SK-N-SH treated with all-trans-retinoic acid at 6 μM for 48 hours (cell line): Measurements from ENCODE around the gene ADARB2.

Source experiments
- ATAC-seq: fragments of 200-7000 bp; cut with Tn5 transposase; 3 replicates; pipeline ENCODE4 v1.9.1; 2020; ENCODE audit warnings: mild to moderate bottlenecking, moderate library complexity
- ARNTL ChIP-seq: fragments of 450-650 bp; formaldehyde crosslinking; IDR thresholded peaks from 2 replicates; pipeline ENCODE4 v1.5.0; 2020; ENCODE audit warnings: low read depth, mild to moderate bottlenecking, moderate library complexity, borderline replicate concordance
- CREB5 ChIP-seq: fragments of 250-450 bp; sonication (Bioruptor Pico); IDR thresholded peaks from 2 replicates; pipeline ENCODE4 v1.5.1; 2020; ENCODE audit warnings: low read depth, mild to moderate bottlenecking, moderate library complexity
- CSDC2 ChIP-seq: fragments of 250-450 bp; sonication (Bioruptor Pico); IDR thresholded peaks from 2 replicates; pipeline ENCODE4 v1.5.0; 2020; ENCODE audit warnings: mild to moderate bottlenecking, moderate library complexity
- CSRNP3 ChIP-seq: fragments of 250-450 bp; sonication (Bioruptor Pico); IDR thresholded peaks from 2 replicates; pipeline ENCODE4 v1.5.1; 2021; ENCODE audit warnings: mild to moderate bottlenecking, moderate library complexity
- ESRRG ChIP-seq: fragments of 250-450 bp; sonication (Bioruptor Pico); IDR thresholded peaks from 2 replicates; pipeline ENCODE4 v1.6.1; 2021; ENCODE audit warnings: mild to moderate bottlenecking
- GLIS3 ChIP-seq: fragments of 250-450 bp; sonication (Bioruptor Pico); IDR thresholded peaks from 2 replicates; pipeline ENCODE4 v1.5.0; 2020; ENCODE audit warnings: mild to moderate bottlenecking, moderate library complexity
- ISL1 ChIP-seq: fragments of 250-450 bp; sonication (Bioruptor Pico); IDR thresholded peaks from 2 replicates; pipeline ENCODE4 v2.1.2; 2022; ENCODE audit warnings: mild to moderate bottlenecking, moderate library complexity
- OSR1 ChIP-seq: fragments of 250-450 bp; sonication (Bioruptor Pico); IDR thresholded peaks from 2 replicates; pipeline ENCODE4 v1.8.0; 2022; ENCODE audit warnings: moderate library complexity, mild to moderate bottlenecking, inconsistent platforms
- PATZ1 ChIP-seq: fragments of 250-450 bp; sonication (Bioruptor Pico); IDR thresholded peaks from 2 replicates; pipeline ENCODE4 v1.8.0; 2020; ENCODE audit warnings: mild to moderate bottlenecking, moderate library complexity, borderline replicate concordance
- PPARA ChIP-seq: fragments of 250-450 bp; sonication (Bioruptor Pico); IDR thresholded peaks from 2 replicates; pipeline ENCODE4 v1.5.0; 2020; ENCODE audit warnings: mild to moderate bottlenecking, borderline replicate concordance
- RARB ChIP-seq: fragments of 250-450 bp; sonication (Bioruptor Pico); IDR thresholded peaks from 2 replicates; pipeline ENCODE4 v1.8.0; 2021; ENCODE audit warnings: mild to moderate bottlenecking, moderate library complexity
- SNAI2 ChIP-seq: fragments of 250-450 bp; sonication (Bioruptor Pico); IDR thresholded peaks from 2 replicates; pipeline ENCODE4 v1.5.0; 2020; ENCODE audit warnings: mild to moderate bottlenecking, moderate library complexity
- TCF4 ChIP-seq: fragments of 250-450 bp; sonication (Bioruptor Pico); IDR thresholded peaks from 2 replicates; pipeline ENCODE4 v1.8.0; 2021; ENCODE audit warnings: mild to moderate bottlenecking, moderate library complexity, borderline replicate concordance
- TOX ChIP-seq: fragments of 250-450 bp; sonication (Bioruptor Pico); IDR thresholded peaks from 2 replicates; pipeline ENCODE4 v1.8.0; 2021; ENCODE audit warnings: mild to moderate bottlenecking, moderate library complexity, borderline replicate concordance
- ZC3H10 ChIP-seq: fragments of 250-450 bp; sonication (Bioruptor Pico); IDR thresholded peaks from 2 replicates; pipeline ENCODE4 v1.5.1; 2021; ENCODE audit warnings: mild to moderate bottlenecking, moderate library complexity
- ZFP3 ChIP-seq: fragments of 250-450 bp; sonication (Bioruptor Pico); IDR thresholded peaks from 2 replicates; pipeline ENCODE4 v1.5.0; 2020; ENCODE audit warnings: mild to moderate bottlenecking, moderate library complexity
- ZFP30 ChIP-seq: fragments of 450-650 bp; formaldehyde crosslinking; IDR thresholded peaks from 2 replicates; pipeline ENCODE4 v1.5.0; 2022; ENCODE audit warnings: mild to moderate bottlenecking, moderate library complexity
- ZNF565 ChIP-seq: fragments of 450-650 bp; formaldehyde crosslinking; conservative IDR thresholded peaks from 2 replicates; pipeline ENCODE4 v1.5.0; 2020; ENCODE audit warnings: low read depth, mild to moderate bottlenecking, moderate library complexity
- ZNF70 ChIP-seq: fragments of 450-650 bp; formaldehyde crosslinking; IDR thresholded peaks from 2 replicates; pipeline ENCODE4 v1.5.0; 2020; ENCODE audit warnings: mild to moderate bottlenecking, moderate library complexity
- ZNF8 ChIP-seq: fragments of 450-650 bp; formaldehyde crosslinking; IDR thresholded peaks from 2 replicates; pipeline ENCODE4 v1.5.0; 2020; ENCODE audit warnings: mild to moderate bottlenecking, moderate library complexity

Gene ADARB2

GRCh38 chr10:1284076-1284475 lies 453.2 kb downstream of the ADARB2 start:
- ATAC-seq, result no peak
- no peak for TF ChIP-seq CSDC2 (CRISPR knock-in tag)
- no peak for TF ChIP-seq ZNF70 (CRISPR knock-in tag)
- TF ChIP-seq RARB, result no peak
- no peak for TF ChIP-seq ZNF565 (CRISPR knock-in tag)
- no peak for TF ChIP-seq CREB5 (CRISPR knock-in tag)
- no peak for TF ChIP-seq CSRNP3 (CRISPR knock-in tag)
- no peak for TF ChIP-seq GLIS3 (CRISPR knock-in tag)
- no peak for TF ChIP-seq ESRRG
- TF ChIP-seq ARNTL, result no peak
- TF ChIP-seq, all 23 proteins: peak for 0

- no peak for ATAC-seq
- no peak for TF ChIP-seq PPARA (CRISPR knock-in tag)
- TF ChIP-seq ZNF70 (CRISPR knock-in tag), result no peak
- TF ChIP-seq ZFP3 (CRISPR knock-in tag), result no peak
- no peak for TF ChIP-seq SNAI2 (CRISPR knock-in tag)
- TF ChIP-seq ISL1 (CRISPR knock-in tag), result no peak
- TF ChIP-seq TOX (CRISPR knock-in tag), result no peak
- no peak for TF ChIP-seq RARB
- no peak for TF ChIP-seq CSRNP3 (CRISPR knock-in tag)
- no peak for TF ChIP-seq OSR1 (CRISPR knock-in tag)
- no peak for TF ChIP-seq ZFP30
- TF ChIP-seq ZNF8 (CRISPR knock-in tag), result no peak
- no peak for TF ChIP-seq ZC3H10 (CRISPR knock-in tag)
- TF ChIP-seq TCF4, result no peak
- TF ChIP-seq, all 23 proteins: peak for 0
Observed at GRCh38 chr10:1281405-1281782, 455.9 kb downstream of the ADARB2 start.

- no peak for ATAC-seq
- TF ChIP-seq GLIS3 (CRISPR knock-in tag), result no peak
- no peak for TF ChIP-seq CSRNP3 (CRISPR knock-in tag)
- no peak for TF ChIP-seq TCF4
- no peak for TF ChIP-seq ZC3H10 (CRISPR knock-in tag)
- TF ChIP-seq OSR1 (CRISPR knock-in tag), result no peak
Observed at GRCh38 chr10:1280466-1281404, 456.6 kb downstream of the ADARB2 start.

GRCh38 chr10:1278306-1278705 lies 459.0 kb downstream of the ADARB2 start:
- ATAC-seq, result no peak
- TF ChIP-seq ZNF565 (CRISPR knock-in tag) (no peak), TCF4 (peak; percentile 66; the same call in 1 of the 2 replicates), PATZ1 (CRISPR knock-in tag) (no peak), ZC3H10 (CRISPR knock-in tag) (no peak)
